GM18507 (cell line): Measurements from ENCODE around the gene CDH13.

Source experiments
- DNase-seq: peaks from one replicate; pipeline ENCODE4 v3.0.0; 2011; ENCODE audit warnings: low read depth; ENCODE audit not compliant: insufficient read length; ENCODE audit errors: extremely low spot score
- FAIRE-seq: peaks from 2 replicates; lab custom pipeline; 2011; peaks lifted over from hg19 to GRCh38; lab: Jason Lieb, UNC

The CDH13 gene

DNA sequence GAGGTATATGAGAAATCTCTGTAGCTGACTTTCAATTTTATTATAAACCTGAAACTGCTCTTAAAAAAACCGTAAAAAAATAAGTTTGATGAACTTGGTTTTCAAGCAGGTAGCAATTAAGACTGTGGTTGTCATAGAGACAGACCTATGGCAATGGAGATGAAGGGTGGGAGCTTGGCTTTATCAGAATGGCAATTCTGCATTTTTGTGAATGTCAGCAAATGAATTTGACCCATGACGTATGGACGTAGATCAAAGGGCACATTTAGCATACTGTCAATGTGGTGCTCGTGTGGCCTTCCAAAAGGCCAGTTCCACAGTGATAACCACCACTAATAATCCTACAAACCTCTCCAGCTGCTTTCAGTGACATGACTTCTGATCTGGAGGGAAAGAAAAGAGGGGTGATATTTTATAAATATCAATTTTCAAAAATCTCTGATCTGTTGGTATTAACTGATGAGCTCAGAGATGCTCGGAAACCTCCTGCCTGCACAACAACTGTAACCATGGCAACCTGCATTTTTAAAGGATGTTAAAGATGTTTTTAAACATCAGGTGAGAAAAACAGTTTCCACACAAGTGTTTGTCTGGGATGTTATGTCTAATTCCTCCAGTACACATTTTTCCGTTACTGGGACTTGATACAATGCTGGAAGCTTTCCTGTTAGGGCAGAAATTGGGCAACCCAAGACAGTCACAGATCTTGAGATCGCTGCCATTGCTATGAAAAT is 533.7 kb downstream of the CDH13 start:
- FAIRE-seq (no peak), DNase-seq (no peak)

DNA sequence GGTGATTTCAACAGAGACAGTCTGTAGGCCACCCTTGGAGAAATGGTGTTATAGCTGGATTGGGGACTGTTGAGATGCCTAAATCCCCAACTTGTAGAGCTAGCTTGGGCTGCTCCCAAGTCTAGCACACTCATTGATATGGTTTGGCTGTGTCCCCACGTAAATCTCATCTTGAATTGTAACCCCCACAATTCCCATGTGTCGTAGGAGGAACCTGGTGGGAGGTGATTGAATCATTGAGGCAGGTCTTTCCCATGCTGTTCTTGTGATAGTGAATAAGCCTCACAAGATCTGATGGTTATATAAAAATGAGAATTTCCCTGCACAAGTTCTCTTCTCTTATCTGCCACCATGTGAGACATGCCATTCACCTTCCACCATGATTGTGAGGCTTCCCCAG is 536.0 kb downstream of the CDH13 start:
- DNase-seq, result no peak
- FAIRE-seq, result no peak

- DNase-seq (no peak), FAIRE-seq (no peak)
Observed at GRCh38 chr16:83164816-83165215, 538.0 kb downstream of the CDH13 start.

- FAIRE-seq (no peak), DNase-seq (no peak)
Observed at GRCh38 chr16:83171396-83171795, 544.6 kb downstream of the CDH13 start.

GRCh38 chr16:83174671-83175070 is 547.9 kb downstream of the CDH13 start:
- FAIRE-seq, result no peak

GRCh38 chr16:83176802-83177201 is 550.0 kb downstream of the CDH13 start:
- DNase-seq, result no peak
- no peak for FAIRE-seq

More at GRCh38 chr16:83174671-83175070, 547.9 kb downstream of the CDH13 start:
- no peak for DNase-seq

- DNase-seq (no peak), FAIRE-seq (no peak)
Observed at GRCh38 chr16:83185902-83186301, 559.1 kb downstream of the CDH13 start.

DNA sequence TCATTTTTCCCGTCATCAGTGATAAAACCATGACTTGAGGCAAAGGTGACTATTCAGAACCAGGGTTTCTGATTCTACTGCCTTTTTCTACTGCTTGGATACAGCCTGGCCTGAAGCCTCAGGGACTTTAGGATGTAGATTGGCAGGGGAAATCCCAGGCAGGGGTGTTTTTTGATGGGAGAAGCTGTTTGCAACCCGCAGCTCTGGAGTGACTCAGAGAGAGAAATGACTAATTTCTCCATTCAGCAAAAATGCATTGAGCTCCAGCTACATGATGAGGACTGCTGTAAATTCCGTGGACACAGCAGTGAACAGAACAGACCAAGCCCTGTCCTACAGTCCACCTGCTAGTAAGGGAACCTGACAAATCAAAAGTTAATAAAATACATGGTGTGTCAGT is 560.6 kb downstream of the CDH13 start:
- DNase-seq (no peak), FAIRE-seq (no peak)

DNA sequence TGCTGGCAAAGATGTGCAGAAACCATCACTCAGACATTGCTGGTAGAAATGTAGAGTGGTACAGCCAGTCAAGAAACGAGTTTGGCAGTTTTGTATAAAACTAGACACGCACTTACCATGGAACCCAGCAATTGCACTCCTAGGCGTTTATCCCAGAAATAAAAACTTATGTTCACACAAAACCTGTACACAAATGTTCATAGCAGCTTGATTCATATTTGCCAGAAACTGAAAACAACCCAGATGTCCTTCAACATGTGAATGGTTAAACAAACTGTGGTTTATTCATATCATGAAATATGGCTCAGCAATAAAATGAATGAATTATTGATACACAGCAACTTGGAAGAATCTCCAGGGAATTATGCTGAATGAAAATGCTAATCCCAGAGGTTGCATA is 570.0 kb downstream of the CDH13 start:
- DNase-seq (no peak), FAIRE-seq (no peak)

GRCh38 chr16:83197450-83197849 is 570.7 kb downstream of the CDH13 start:
- FAIRE-seq, result no peak
- DNase-seq, result no peak

DNA sequence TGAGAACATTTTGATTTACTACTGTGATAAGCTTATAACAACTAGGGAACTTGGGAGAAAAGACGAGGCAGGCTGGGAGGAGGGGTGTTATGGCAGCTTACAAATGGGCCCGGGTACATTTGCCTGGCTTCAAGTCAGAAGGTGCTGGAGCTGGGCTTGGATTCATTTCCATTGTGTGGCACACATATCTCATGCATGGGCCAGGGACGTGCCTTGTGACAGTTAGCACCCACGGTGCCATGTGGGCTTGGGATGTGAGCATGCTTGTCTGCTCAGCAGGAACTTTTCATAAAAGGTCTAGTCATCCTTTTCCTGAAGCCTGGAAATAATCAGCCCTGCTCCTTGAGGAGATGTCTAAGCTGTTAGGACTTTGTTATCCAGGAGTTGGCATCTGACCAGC is 572.2 kb downstream of the CDH13 start:
- FAIRE-seq (no peak), DNase-seq (no peak)

- FAIRE-seq (no peak), DNase-seq (no peak)
Observed at GRCh38 chr16:83200005-83200779, 573.4 kb downstream of the CDH13 start.

GRCh38 chr16:83201748-83202147 is 575.0 kb downstream of the CDH13 start:
- DNase-seq (no peak), FAIRE-seq (no peak)

DNA sequence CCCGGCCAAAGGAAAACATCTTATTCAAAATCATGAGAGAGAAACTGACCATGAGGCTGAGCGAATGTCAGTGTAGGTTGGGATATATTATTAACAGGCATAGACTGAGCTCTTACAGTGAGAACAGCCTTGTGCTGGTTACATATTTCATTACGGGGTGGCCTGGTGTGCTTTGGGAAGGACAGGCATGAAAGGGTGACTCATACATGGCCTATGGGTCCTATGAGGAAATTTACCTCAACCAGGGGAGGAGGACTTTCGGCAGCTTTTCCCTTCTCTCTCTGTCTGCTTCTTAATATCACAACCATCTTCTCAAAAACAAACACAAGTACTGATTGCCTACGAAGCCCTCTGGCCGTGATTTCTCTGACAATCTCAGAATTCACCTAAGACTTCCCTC is 579.1 kb downstream of the CDH13 start:
- FAIRE-seq (no peak), DNase-seq (no peak)

DNA sequence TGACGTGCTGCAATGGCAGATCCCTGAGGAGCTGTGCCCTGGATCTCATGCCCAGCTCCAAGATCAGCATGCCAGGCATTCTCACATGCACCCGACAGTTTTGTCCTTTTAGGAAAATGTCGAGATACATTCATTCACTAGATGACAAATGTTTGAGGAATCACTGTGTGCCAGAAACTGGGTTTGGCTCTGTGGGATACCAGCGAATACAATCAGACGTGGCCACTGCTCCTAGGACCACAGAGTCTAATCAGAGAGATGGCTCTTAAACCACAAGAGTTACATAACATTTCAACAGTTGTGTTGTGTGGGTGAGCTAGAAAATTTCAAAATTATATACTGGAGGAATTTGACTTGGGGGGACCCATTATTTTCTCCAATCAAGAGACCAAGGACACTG is 579.7 kb downstream of the CDH13 start:
- FAIRE-seq, result no peak
- DNase-seq, result no peak

DNA sequence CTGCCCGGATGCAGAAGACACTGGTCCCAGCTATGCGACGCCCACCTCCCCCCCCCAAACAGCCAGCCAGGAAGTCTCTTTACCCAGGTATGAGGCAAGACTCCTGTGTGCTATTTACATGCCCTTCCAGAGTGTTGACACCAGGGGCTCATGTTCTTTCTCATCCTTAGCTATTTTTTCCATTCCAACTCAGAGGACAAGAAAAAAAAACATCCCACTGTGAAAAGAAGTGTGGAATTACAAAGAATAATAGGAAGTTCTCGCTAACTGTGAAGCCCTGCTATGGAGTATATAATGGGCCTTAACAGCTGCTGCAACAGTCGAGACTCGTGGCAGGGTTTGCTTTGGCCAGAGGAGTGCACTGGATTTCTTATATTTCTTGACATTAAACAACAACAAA is 584.9 kb downstream of the CDH13 start:
- DNase-seq, result no peak
- no peak for FAIRE-seq

GRCh38 chr16:83212301-83212841 is 585.6 kb downstream of the CDH13 start:
- FAIRE-seq, result no peak
- no peak for DNase-seq

GRCh38 chr16:83214671-83215070 is 587.9 kb downstream of the CDH13 start:
- FAIRE-seq (no peak), DNase-seq (no peak)

DNA sequence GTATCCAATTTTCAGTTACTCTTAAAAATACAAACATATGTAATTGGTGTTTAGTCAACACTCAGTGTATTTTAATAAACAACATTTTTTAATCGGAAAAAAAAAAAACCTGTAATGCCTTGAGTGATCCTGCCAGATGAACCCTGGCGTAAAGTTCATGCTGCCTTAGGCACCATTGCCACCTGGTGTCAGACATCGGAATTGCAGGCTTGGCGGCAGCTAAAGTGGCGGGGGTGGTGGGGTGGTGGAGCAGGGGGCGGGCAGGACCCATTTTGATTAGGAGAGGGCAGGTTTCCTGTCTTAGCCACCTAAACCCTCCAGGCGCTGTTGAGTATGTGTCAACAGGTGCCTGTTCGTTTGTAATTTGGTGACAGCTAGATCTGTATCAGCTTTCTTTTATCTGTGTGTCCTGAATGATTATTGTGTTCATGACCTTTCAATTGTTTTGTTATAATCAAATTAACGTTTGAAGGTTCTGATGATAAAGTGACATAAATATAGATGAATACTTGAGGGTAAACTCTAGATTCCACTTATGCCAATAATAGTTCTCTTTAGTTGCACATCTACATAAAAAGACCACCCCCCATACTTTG is 588.7 kb downstream of the CDH13 start:
- FAIRE-seq, result no peak
- peak; percentile 12 for DNase-seq

DNA sequence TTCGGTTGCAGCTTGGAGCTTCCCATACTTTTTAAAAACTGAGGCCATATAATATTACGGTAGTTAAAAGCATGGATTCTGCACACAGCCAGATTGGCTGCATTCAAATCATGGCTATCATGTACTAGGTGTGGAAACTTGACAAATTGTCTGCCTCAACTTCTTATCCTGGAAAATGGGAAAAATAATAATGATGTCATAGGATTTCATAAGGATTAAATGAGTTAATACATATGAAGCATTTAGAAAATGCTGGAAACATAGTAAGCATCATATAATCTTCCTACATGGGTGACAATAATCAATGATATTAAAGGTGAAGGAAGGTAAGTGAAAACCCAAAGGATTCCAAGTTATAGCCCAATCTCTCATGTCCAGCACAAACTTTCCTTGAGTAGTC is 592.5 kb downstream of the CDH13 start:
- no peak for FAIRE-seq

More for the DNA sequence above, 592.5 kb downstream of the CDH13 start:
- DNase-seq, result no peak
